ENCODE results near the gene HPS1.

The HPS1 gene

DNA sequence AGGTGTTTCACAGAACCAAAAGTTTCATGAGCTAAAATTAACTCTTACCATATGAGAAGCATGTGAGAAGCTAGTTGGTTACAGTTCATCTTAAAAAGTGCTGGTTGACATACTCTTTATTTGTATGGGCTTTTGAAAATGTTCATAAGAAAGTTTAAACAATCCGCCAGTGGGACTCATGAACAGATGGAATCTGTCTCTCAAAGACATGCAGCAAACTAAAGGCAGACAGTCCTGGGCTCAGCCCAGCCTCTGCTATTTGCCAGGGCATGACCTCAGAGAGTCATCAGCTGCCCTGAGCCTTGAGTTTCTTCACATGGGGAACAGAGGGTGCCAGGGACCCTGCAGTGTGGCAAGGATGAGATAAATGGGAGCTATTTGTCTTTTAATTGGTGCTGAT, 35.0 kb downstream of the HPS1 start:
- DNase-seq (ENCODE audit: low read depth in 2 of 2) = no peak

DNA sequence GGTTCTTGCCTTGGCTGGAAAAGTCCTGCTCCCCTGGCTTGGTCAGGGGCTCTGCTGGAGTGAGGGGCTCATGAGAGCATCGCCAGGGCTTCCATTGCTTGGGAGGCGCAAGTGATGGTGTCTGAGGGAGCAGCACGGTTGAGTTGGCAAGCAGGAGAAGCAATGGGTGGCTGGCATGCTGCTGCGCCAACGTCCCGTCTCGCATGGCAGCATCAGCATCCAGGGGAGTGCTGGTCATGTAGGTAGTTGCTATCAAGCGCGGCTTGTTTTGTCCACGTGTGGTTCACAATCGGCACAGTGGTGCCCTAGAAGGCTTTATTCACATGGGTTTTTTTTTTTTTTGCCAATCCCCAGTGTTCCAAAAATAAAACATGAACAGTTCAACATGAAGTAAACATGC, 35.6 kb downstream of the HPS1 start:
- DNase-seq (ENCODE audit: low read depth in 2 of 2) = no peak

DNA sequence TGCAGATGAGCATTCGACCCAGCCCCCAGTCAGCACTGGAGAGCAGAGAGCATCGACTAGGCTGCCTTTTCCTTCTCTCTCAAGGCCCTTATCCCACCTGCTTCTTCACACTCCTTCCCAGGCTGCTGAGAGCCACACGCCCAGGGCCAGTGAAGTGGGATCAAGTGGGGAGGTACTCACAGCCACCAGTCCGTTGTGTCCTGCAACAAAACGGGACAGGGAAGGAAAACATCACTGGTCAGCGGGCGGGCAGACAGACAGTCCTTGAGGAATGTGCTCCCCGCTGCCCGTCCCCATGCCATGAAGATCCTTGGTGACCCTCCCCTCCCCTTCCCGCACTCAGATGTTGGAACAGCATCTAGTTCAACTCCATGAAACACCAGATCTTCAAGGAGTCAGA, 36.0 kb downstream of the HPS1 start:
- DNase-seq (ENCODE audit: low read depth in 2 of 2) = no peak

DNA sequence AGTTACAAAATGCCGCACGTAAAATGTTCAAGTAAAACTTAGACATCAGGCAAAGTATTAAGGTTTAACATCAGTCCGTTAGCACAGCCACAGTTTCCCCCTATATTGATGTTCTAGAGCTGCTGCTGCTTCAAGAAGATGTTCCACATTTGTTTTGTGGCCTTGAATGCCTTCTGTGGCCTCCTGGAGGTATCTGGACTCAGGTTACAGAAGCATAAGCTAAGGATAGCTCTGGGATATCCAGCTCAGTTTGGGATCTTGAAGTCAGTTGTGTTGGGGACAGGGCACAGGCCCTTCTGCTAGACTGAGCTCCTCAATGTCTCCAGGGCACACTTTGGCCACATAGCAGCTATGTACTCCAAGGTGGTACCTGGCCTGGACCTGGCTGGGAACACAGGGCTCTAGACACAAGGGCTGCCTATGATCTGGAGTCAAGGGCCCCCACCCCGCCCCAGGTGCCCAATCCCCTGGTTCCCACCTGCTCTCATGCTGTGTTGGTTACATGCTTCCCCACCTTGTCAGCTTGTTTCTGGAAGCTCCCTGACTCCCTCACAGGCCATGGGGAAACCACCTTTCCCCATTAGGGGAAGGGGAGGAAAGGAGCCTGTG, 36.5 kb downstream of the HPS1 start:
- DNase-seq (ENCODE audit: low read depth in 2 of 2) = no peak

DNA sequence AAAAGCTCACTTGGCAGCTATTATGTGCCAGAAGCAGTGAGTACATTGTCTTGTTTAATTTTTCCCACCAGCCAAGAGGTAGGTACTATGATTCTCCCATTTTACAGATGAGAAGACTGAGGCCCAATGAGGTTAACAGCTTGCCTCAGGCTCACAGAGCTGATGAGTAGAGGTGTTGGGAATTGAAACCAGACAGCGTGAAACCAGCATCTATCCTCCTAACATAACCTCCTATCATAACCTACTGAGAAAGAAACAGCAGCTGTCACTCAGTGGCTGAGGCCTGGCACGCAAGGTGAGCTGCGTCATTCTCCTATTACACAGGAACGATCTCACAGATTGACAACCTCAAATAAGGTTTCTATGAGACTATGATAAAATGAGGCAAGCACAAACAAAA, 37.9 kb downstream of the HPS1 start:
- DNase-seq (ENCODE audit: low read depth in 2 of 2) = no peak

DNA sequence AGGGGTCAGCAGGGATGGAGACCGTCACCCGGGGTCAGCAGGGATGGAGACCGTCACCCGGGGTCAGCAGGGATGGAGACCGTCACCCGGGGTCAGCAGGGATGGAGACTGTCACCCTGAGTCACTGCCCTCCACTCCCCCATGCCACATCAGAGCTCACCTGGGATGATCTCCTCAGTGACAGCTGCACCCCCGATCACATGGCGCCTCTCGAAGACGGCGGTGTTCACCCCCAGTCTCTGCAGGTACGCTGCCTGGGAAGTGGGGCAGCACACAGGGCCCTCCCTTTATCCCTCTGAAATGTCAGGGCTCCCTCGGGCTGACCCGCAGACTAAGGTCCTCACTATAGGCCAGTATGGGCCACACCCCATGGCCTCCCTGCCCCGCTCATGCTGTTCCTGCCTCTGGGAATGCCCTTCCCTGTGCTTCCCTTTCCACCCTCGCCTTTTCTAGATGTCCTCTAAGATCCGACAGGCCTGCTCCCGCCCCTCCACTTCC, 38.9 kb downstream of the HPS1 start:
- DNase-seq (ENCODE audit: low read depth in 2 of 2) = no peak

DNA sequence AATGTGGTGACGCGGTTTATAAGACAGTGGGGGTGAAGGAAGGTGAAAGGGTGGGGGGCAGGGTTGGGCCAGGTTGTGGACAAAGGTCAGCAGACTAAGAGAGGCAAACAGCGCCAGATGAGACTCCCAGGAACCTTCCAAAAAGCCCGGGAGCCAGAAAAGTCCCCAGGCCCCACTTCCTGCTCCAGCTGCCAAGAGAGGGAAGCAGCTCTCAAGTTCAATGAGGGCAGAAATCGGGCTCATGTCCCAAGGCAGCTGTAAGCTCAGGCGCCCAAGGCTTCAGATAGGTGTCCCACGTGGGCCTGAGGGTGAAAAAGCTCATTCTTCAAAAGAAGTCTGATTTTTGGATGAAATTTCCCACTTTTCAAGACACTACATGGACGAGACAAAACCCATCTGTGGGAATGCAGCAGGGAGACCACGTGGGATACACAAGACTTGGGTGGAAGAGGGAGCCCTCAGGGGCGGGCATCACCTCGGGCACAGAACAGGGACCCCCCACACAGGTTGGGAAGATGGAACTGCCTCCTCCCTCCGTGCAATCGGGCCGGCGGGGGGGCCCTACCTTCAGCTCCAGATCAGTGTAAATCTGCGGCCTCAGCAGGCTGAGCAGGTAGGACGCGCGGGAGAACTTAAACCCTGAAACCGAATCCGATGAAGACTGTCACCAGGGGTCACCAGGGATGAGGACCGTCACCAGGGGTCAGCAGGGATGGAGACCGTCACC, 39.6 kb downstream of the HPS1 start:
- no peak for DNase-seq (ENCODE audit: low read depth in 2 of 2)

DNA sequence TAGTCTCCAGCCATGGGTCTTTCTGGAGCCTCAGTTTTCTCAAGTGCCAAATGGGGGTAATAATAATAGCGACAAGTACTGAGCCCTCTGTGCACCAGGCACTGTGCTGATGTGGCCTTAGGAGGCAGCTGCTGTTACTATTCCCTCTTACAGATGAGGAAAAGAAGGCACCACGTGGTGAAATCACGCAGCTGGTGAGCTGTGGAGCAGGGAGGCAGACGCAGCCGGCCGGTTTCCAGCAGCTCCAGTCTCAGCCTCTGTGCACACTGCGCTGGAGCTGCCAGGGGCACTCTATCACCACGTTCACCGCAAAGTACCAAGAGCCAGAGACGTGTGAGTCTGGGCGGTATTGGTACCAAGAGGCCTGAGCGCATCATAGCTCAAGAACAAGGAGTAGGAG, 41.3 kb downstream of the HPS1 start:
- DNase-seq (ENCODE audit: low read depth in 2 of 2) = no peak

DNA sequence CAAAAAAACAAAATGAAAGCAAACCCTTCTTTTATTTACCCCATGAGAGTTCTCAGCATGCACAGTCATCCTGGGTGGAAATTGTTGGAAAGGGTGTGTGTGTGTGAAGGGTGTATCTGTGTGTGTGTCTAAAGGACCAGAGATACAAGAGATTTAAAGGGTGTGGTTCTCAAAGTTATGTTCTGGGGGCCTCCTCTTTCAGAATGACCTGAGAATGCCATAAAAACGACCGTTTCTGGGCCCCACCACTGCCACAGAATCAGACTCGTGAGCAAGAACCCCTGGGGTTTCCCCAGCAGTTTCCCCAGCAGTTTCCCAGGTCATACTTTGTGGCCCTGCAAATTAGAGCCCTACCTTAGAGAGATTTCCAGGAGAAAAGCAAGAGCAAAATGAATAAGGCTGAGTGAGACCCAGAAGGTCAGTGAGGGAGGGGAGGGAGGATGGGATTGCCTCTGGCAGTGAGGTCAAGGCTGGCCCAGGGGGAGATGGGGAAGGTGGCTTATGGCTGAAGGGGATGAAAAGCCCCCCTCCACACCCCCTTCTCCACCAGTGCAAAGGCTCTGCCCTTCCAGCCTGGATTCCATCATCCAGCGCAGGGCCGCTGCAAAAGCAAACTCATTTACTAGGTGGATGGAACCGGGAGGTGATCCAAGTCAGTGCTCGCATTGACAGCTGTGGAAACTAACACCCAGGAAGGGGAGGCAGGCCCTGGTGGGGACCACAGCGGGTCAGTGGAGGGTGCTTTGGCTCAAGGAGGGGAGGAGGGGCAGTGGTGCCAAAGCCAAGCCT, 42.0 kb downstream of the HPS1 start:
- DNase-seq (ENCODE audit: low read depth in 2 of 2) = no peak

DNA sequence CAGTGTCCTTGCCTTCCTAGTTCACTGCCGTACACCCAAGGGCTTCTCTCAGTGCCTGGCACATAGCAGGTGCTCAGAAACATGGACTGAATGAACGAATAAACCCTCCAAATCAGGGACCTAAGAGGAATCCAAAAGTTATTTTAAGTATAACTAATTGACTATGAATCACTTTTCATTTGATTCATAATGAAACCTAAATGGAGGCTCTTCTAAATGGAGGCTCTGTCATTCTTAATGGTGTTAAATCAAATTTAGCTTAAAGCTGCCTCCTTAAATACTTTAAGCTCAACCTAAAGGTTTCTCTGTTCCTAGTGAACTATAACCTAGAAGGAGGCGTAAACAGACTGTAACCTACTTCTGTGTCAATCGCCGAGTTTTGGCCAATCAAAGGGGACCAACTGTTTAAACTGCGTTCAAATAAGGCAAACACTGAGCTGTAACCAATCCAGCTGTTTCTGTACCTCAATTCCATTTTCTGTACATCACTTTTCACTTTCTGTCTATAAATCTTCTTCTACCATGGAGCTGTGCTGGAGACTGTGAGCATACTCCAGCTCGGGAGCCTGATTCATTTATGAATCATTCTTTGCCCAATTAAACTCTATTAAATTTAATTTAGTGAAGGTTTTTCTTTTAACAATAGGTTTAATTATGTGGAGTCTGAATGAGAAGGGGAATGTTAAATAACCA, 42.8 kb downstream of the HPS1 start:
- DNase-seq (ENCODE audit: low read depth in 2 of 2) = no peak

DNA sequence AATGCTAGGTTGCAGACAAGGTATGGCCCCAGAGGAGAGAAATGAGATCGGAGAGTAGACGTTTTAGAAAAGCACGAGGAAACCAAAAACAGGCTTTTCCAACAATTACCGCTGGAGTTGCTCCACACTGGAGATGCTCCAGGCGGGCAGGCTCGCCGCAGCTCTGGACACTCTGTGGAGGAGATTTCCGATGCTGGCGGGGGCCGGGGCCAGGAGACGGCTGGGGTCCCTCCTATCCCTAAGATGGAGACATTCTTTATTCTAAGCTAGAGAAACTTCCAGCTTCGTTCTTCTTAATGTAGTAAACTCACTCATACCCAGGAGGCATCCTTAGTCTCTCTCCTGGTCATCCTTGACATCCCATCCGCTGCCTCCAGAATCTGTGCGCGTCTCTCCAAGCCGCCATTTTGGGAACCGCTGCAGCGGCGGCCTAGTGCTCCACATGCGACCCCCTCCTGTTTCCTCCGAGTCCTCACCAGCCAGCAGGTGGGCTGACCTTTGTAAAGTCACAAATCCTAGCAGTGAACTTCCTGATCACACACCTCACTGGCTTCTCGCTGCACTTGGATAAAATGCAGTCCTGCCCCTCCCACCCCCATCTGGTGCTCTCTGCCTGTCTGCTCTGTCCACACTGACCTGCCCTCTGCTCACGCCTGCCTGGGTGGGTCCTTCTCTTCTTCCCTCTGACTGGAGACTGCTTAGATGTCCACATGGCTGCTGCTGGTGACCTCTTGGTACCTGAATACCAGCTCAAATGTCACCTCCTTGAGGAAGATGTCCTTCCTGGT, 43.6 kb downstream of the HPS1 start:
- DNase-seq (ENCODE audit: low read depth in 2 of 2) = no peak

DNA sequence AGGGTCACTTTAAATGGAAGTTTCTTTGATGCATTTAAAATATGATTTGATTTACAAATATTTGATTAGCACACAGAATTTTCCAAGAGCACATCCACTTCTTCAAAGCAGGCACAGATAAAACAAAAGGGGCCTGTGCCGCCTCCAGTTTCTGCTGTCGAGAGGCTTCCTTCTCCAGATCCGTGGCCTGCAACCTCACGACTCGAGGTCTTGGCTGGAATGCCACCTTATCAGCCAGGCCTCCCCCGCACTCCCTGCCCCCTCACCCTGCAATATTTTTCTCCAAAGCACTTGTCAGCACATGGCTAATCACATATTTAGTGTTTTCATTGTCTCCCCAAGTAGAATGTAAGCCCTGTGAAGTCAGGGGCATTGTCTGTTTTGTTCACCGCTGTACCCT, 44.3 kb downstream of the HPS1 start:
- DNase-seq (ENCODE audit: low read depth in 2 of 2) = no peak

DNA sequence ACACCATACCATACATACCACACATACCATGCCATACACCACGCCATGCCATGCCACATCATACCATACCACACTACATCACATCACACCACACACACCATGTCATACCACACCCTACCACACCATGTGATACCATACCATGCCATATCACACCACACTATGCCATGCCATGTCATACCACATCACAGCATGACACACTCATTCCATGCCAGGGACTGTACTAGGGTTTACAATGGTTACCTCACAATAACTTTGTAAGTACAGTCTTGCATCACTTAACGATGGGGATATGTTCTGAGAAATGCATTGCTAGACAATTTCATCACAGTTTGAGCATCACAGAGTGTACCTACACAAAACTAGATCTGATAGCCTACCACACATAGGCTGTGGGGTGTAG, 46.3 kb downstream of the HPS1 start:
- no peak for DNase-seq (ENCODE audit: low read depth in 2 of 2)

DNA sequence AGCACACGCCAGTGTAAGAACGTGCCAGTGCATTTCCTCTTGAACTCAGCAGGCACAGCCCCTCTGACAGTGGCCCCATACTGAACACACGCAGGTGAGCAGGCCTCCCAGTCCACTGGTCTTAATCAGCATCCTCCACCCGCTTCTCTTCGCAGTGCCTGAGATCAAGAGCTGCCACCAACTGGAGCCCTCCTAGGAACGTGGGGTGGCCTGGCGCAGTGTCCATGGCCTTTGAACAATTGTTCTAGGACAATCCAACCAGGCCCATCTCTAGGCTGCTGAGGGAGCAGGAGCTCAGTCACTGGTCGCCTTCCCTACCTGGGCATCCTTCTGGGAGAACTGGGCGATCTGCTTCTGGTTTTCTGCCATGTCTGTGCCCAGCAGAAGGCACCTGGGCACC, 47.0 kb downstream of the HPS1 start:
- DNase-seq (ENCODE audit: low read depth in 2 of 2) = no peak

DNA sequence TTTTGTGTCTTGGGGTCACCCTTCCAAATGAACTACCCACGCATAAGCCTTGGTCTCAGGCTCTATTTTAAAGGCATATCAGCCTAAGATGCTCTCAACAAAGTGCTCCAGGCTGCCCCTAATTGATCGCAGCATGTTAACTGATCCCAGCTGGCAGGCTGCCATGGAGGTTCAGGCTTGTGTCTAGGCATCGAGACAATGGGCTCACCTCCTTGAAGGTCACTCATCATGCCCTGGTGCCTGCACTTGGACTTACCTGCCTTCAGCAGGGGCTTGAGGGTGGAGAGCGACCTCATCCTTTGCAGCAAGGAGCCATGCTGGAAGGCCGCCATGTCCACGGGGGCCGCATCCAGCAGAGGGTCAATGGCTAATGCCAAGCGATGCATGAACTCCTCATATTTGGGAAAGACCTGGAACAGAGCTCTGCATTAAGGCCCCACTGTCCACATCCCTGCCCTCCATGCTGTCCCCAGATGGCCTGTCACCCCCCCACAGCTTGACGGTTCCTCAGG, 49.6 kb downstream of the HPS1 start:
- DNase-seq (ENCODE audit: low read depth in 2 of 2) = no peak

DNA sequence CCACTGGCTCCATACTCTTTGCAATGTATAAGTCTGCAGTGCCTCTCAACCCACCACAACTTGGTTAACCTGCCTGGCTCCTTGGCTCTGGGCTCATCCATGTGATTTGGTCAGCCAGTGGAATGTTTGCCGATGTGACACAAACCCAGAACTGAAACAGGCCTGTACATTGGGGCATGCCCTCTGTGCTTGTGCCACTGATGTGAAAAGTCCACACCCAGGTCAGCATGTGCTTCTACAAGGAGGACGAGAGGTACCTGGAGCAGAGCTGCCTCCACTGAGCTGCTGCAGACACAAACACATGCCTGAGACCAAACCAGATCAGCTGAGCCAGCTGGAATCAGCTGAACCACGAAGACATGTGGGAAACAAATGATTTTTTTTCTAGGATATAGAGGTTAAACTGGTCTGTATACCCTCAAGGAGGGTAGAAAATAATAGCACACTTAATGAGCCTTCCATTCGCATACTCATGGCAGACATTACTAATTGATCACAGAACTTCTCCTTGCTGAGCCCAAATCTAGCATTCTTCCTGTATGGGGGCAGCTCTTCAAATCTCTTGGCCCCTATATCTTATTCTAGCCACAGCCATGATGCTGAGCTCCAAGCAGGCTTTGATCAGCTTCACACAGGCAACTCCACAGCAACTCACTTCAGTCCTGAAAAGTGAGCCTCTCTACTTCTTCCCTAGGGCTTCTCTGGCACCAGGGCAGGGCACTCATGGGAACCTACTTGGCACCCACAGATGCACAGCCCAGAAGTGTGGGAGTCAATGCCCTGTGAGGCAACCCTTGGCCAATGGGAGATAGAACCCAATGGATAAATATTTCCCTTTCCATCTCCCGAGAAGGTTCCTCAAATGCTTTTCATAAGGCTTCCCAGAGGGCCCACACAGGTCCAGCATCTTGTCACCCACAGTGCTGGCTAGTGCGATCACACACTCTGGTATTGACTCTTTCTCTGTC, 50.4 kb downstream of the HPS1 start:
- DNase-seq (ENCODE audit: low read depth in 2 of 2) = no peak

DNA sequence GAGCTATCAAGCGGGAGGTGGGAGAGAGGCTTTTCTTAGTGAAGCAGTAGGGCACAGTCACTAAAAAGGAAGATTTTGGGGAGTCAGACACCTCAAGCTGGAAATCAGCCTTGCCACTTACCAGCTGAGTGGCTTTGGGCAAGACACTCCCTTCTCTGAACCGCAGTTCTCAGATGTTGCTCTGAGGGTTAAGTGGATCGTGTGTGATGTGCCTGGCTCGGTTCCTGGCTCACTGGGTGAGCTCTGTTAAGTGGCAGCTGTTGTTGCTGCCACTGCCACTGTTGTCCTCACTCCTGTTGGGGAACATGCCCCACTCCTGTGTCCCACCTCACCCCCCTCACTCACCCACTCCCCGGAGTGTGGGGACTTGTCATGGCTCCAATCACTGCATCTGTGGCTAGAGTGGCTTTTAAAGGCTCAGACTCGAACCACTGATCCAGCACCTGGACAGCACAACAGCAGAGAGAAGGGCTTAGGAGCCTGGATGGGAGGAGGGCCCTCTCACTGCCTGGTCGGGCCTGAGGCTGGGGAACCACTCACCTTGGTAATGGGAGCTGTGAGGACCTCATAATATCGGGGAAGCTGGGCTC, 51.8 kb downstream of the HPS1 start:
- no peak for DNase-seq (ENCODE audit: low read depth in 2 of 2)

DNA sequence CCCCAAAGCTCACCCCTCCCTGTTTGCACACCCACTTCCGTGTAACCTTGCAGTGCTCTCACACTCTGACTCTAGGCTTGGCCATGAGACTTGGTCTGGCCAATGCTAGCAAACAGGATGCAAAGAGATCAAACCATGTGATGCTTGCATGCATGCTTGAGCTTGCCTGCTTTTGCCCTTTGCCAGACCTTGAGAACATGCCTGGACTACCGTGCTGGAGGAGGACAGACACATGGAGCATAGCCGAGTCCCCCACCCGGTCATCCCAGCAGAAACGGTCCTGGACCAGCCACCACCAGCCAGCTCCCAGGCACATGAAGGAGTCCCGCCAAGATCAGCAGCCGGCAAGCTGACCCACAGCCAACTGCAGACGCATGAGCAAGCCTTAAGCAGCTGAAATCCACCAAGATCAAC, 55.1 kb downstream of the HPS1 start:
- no peak for DNase-seq (ENCODE audit: low read depth in 2 of 2)

DNA sequence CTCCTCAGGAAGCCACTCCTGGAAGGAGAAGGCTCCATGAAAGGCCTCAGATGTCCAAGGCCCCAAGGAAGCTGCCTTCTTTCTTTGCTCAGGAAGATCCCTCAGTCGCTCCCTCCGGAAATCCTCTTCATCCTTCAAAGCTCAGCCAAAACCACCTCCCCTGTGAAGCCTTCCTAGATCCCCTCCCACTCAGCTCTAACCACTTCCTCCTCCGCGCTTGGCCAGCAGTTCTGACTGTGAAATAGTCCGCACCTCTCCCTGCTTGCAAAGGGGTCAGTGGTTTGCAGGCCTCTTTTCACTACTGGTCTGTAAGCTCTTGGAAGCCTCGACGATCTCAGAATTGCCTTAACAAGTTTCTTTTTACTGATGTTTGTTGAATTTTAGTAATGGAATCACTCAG, 55.7 kb downstream of the HPS1 start:
- DNase-seq (ENCODE audit: low read depth in 2 of 2) = no peak

DNA sequence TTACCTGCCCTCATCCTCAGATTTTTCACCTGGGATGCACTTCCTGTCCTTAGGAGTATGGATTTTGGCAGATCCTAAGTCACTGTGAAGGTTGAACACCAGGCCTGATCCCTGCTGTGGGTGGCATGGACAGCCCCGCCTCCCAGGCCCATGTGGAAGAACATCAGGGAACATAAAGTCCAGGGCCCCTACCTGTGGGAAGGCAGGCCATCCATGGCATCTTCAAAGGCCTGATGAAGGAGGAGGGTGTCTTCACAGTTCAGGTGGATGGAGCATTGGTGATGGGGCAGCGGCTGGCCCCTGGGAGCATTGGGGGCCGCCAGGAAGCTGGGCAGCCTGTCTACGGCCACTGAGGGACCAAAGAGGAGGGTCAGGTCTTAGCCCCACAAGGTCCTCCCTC, 56.3 kb downstream of the HPS1 start:
- no peak for DNase-seq (ENCODE audit: low read depth in 2 of 2)
